HepG2 (cell line): ENCODE data around the gene SECISBP2L. TPM values are rescaled to one million over a fixed set of nuclear protein-coding genes. Genes with fewer than 3 reads are reported as not detected.

Source experiments
- ATAC-seq: fragments of 200-7000 bp; cut with Tn5 transposase; 3 replicates; pipeline ENCODE4 v1.9.1; 2020; ENCODE audit warnings: mild to moderate bottlenecking, moderate library complexity
- BruUV-seq: library from RNA; stranded (reverse); fragments of 400-500 nt; replicated peaks from 2 replicates; lab custom pipeline; 2021; lab: Mats Ljungman, UMichigan
- CTCF ChIA-PET: fragments of 300-600 bp; formaldehyde crosslinking; extraction: SDS; loops from one replicate; lab custom pipeline; 2021; ENCODE audit warnings: low total read pairs, inconsistent platforms, low intra/inter-chr PET ratio; lab: Yijun Ruan, JAX
- POLR2A ChIA-PET: fragments of 350-600 bp; sonication (Branson Sonifier 250); formaldehyde crosslinking; loops from one replicate; lab custom pipeline; 2020; ENCODE audit warnings: antibody characterized with exemption, inconsistent platforms; lab: Yijun Ruan, JAX
- DNase-seq: peaks from one replicate; pipeline ENCODE4 v3.0.0-alpha.2; 2015; ENCODE audit warnings: low spot score
- FAIRE-seq: peaks from 3 replicates; lab custom pipeline; 2011; peaks lifted over from hg19 to GRCh38; lab: Jason Lieb, UNC
- H2AFZ ChIP-seq: one replicate; pipeline ENCODE4 v1.6.1; 2011; ENCODE audit warnings: low read length, inconsistent platforms
- H3K27ac ChIP-seq: fragments of 300-600 bp; 3 replicates; pipeline ENCODE4 v1.8.0; 2011; ENCODE audit warnings: mixed run types, mild to moderate bottlenecking, mixed read lengths, low read length, inconsistent platforms; ENCODE audit not compliant: insufficient read depth; ENCODE audit errors: extremely low read length
- H3K27me3 ChIP-seq, 2 experiments: fragments of 200-600 bp in 1 of 2; 2 replicates in 1 of 2; 3 replicates in 1 of 2; pipeline versions ENCODE4 v1.6.0 to v1.8.0; 2011; ENCODE audit warnings: low read length in 2 of 2, mild to moderate bottlenecking in 2 of 2, moderate library complexity in 2 of 2, inconsistent platforms in 1 of 2; ENCODE audit not compliant: insufficient read depth in 2 of 2, control insufficient read depth in 1 of 2
- H3K36me3 ChIP-seq, 2 experiments: fragments of 200-600 bp in 1 of 2; replicated peaks in 1 of 2; 2 replicates in 1 of 2; 3 replicates in 1 of 2; pipeline versions ENCODE4 v1.5.1 to v1.8.0; 2011; ENCODE audit warnings: low read length in 2 of 2, inconsistent platforms in 1 of 2; ENCODE audit not compliant: insufficient read depth in 2 of 2, control insufficient read depth in 1 of 2
- H3K4me1 ChIP-seq: 2 replicates; pipeline ENCODE4 v1.5.1; 2012; ENCODE audit warnings: low read length, inconsistent platforms; ENCODE audit not compliant: insufficient read depth
- H3K4me2 ChIP-seq: 2 replicates; pipeline ENCODE4 v1.6.0; 2011; ENCODE audit warnings: low read depth, low read length, inconsistent platforms
- H3K4me3 ChIP-seq, 3 experiments: fragments of 200-600 bp in 1 of 3; sonication (generic), shearing (Covaris generic) in 1 of 3; replicated peaks in 1 of 3; 2 replicates each; pipeline ENCODE4 v1.5.1; 2011 to 2016; ENCODE audit warnings: low read length in 3 of 3, inconsistent platforms in 2 of 3, low read depth in 2 of 3, mild to moderate bottlenecking in 2 of 3, control low read depth in 1 of 3, mixed read lengths in 1 of 3; ENCODE audit not compliant: insufficient read depth in 1 of 3
- H3K79me2 ChIP-seq: one replicate; pipeline ENCODE4 v1.6.1; 2011; ENCODE audit warnings: low read length, inconsistent platforms; ENCODE audit not compliant: insufficient read depth
- H3K9ac ChIP-seq: 2 replicates; pipeline ENCODE4 v1.6.0; 2011; ENCODE audit warnings: mild to moderate bottlenecking, low read depth, low read length, inconsistent platforms; ENCODE audit not compliant: insufficient read depth
- H3K9me3 ChIP-seq: 2 replicates; pipeline ENCODE4 v1.5.1; 2012; ENCODE audit warnings: mild to moderate bottlenecking, low read length
- H4K20me1 ChIP-seq: 2 replicates; pipeline ENCODE4 v1.6.0; 2011; ENCODE audit warnings: inconsistent platforms, mild to moderate bottlenecking, low read length, moderate library complexity; ENCODE audit not compliant: insufficient read depth
- CHD2 ChIP-seq: IDR thresholded peaks from 2 replicates; pipeline ENCODE4 v1.6.1; 2011; ENCODE audit warnings: low read depth, low read length, improper control_type of control experiment
- KDM5A ChIP-seq: fragments of 200-600 bp; sonication (generic); IDR thresholded peaks from 2 replicates; pipeline ENCODE4 v1.7.0; 2018; ENCODE audit warnings: antibody characterized with exemption, mild to moderate bottlenecking, low read length, borderline replicate concordance
- NFIB ChIP-seq: sonication (generic); formaldehyde crosslinking; IDR thresholded peaks from 2 replicates; pipeline ENCODE4 v1.9.0; 2021; ENCODE audit warnings: missing genetic modification reagents, mild to moderate bottlenecking, borderline replicate concordance
- ONECUT2 ChIP-seq: sonication (generic); formaldehyde crosslinking; IDR thresholded peaks from 2 replicates; pipeline ENCODE4 v1.4.0; 2020; ENCODE audit warnings: missing genetic modification reagents
- PAWR ChIP-seq: sonication (generic); formaldehyde crosslinking; IDR thresholded peaks from 2 replicates; pipeline ENCODE4 v1.4.0; 2020; ENCODE audit warnings: missing genetic modification reagents, mild to moderate bottlenecking, borderline replicate concordance
- SAP130 ChIP-seq: IDR thresholded peaks from 2 replicates; pipeline ENCODE4 v1.6.1; 2016; ENCODE audit warnings: low read depth
- SMAD3 ChIP-seq: sonication (generic); formaldehyde crosslinking; IDR thresholded peaks from 2 replicates; pipeline ENCODE4 v1.4.0; 2020; ENCODE audit warnings: missing genetic modification reagents
- SRY ChIP-seq: sonication (generic); formaldehyde crosslinking; IDR thresholded peaks from 2 replicates; pipeline ENCODE4 v1.8.0; 2022; ENCODE audit warnings: mild to moderate bottlenecking, missing genetic modification reagents
- STAT5B ChIP-seq: sonication (generic); formaldehyde crosslinking; IDR thresholded peaks from 2 replicates; pipeline ENCODE4 v1.4.0; 2020; ENCODE audit warnings: missing genetic modification reagents
- TBX2 ChIP-seq: sonication (generic); formaldehyde crosslinking; IDR thresholded peaks from 2 replicates; pipeline ENCODE4 v1.5.0; 2020; ENCODE audit warnings: missing genetic modification reagents, mild to moderate bottlenecking, borderline replicate concordance
- ZNF333 ChIP-seq: sonication (generic); formaldehyde crosslinking; IDR thresholded peaks from 2 replicates; pipeline ENCODE4 v1.4.0; 2020; ENCODE audit warnings: mild to moderate bottlenecking, missing genetic modification reagents, borderline replicate concordance
- ZNF34 ChIP-seq: sonication (generic); formaldehyde crosslinking; IDR thresholded peaks from 2 replicates; pipeline ENCODE4 v1.4.0; 2020; ENCODE audit warnings: mild to moderate bottlenecking, missing genetic modification reagents, borderline replicate concordance
- ZNF549 ChIP-seq: sonication (generic); formaldehyde crosslinking; IDR thresholded peaks from 2 replicates; pipeline ENCODE4 v1.5.0; 2020; ENCODE audit warnings: missing genetic modification reagents
- ZNF660 ChIP-seq: sonication (generic); formaldehyde crosslinking; IDR thresholded peaks from 2 replicates; pipeline ENCODE4 v1.5.1; 2020; ENCODE audit warnings: mild to moderate bottlenecking, low read depth, missing genetic modification reagents, borderline replicate concordance
- ZSCAN21 ChIP-seq: sonication (generic); formaldehyde crosslinking; IDR thresholded peaks from 2 replicates; pipeline ENCODE4 v1.8.0; 2022; ENCODE audit warnings: mild to moderate bottlenecking, missing genetic modification reagents, moderate library complexity, borderline replicate concordance
- WGBS: methylation state at CpG from one replicate; pipeline ENCODE4 v1.1.6; 2017; ENCODE audit warnings: low lambda C conversion rate; 5-methylcytosine and 5-hydroxymethylcytosine counted together
- in situ Hi-C: cut with HindIII; loops from 2 replicates; pipeline ENCODE4 v1.10.0; 2017; ENCODE audit warnings: low pct_unique_long_range_greater_than_20kb; ENCODE audit not compliant: extremely low pct_ligation_motif_present
- intact Hi-C: fragments of 100-400 bp; cut with micrococcal nuclease; formaldehyde crosslinking; loops from one replicate; pipeline ENCODE4 v1.10.0; 2022; ENCODE audit not compliant: unreplicated experiment
- polyA plus RNA-seq, 8 experiments: library from polyadenylated mRNA; depleted of rRNA in 3 of 8; stranded (reverse) in 7 of 8; unstranded in 1 of 8; fragments of >200 nt; fragmentation: Illumina TruSeq in 4 of 8; extraction: Trizol in 4 of 8; gene quantifications; 2 replicates each; pipeline versions ENCODE4 v1.2.1 to v1.2.3, GENCODE V29; 2011 to 2016; ENCODE audit warnings: low read depth in 4 of 8, missing spikeins in 1 of 8, mixed read lengths in 1 of 8; ENCODE audit not compliant: insufficient read depth in 1 of 8
- total RNA-seq, 5 experiments: library from RNA; depleted of rRNA; stranded (reverse); fragments of >200 nt; fragmentation: Illumina TruSeq; extraction: Trizol; gene quantifications; 2 replicates each; pipeline ENCODE4 v1.2.3, GENCODE V29; 2016; ENCODE audit warnings: low read depth in 1 of 5
- TF ChIP-seq, protein P1 (sequence below): IDR thresholded peaks from 2 replicates; pipeline ENCODE4 v1.6.1; 2016; ENCODE audit warnings: mild to moderate bottlenecking, missing biosample characterization, missing genetic modification reagents
- TF ChIP-seq, protein P2 (sequence below): sonication (generic); formaldehyde crosslinking; IDR thresholded peaks from 2 replicates; pipeline ENCODE4 v1.4.0; 2020; ENCODE audit warnings: missing genetic modification reagents
- TF ChIP-seq, protein P3 (sequence below): sonication (generic); formaldehyde crosslinking; IDR thresholded peaks from 2 replicates; pipeline ENCODE4 v1.5.0; 2020; ENCODE audit warnings: mild to moderate bottlenecking, missing genetic modification reagents

The SECISBP2L gene
- total and polyA plus RNA-seq, 2 of the 13 experiments (the other 11 are each of a cell fraction or from before 2014, with no cell fraction given) = 13.9 to 15.6 TPM

DNA sequence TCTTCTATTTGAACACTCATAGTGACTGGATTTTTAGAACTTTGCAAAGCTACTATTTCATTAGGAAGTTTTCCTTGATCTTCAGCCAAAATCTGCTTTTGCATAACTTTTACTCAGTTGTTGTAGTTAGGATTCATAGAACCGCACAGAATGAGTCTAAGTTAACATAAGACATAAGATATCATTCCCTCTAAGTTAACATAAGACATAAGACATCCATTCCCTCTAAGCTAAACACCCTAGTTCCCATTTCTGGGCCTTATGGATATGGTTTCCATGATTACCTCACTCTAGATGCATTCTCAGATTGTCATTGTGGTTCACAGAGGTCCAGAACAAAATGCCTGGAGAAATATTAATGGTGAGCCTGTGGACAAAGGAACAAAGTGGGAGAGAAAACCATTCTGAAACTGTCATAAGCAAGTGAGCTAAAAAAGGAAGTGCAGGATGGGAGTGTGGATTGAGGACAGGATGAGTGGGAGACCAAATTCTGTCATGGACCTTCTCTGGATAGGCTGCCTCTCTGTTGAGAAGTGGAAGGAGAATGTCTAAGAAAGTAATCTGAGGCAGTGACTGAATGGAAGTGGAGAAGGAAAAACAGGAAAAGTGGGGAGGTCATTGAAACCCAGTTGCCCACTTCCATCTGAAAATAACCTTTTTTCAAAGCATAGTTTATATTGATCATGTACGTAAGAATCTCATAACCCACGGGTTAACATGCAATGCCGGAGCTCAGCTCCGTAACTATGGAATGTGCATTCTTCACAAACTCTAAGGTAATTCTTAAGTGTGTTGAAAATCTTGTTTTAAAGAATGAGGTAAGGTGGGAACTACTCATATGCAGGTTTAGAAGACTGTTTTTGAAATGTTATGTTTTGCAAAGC is 37.4 kb upstream of the SECISBP2L start:
- Histone ChIP-seq H2AFZ (no peak overlapping the region), H3K9me3 (no peaks in the 10 kb centered on the region), H3K27me3 (no peaks in the 10 kb centered on the region), H3K79me2 (no peaks in the 10 kb centered on the region), H3K4me2 (no peak overlapping the region), H3K27ac (no peak overlapping the region), H3K4me3 (no peak overlapping the region), H3K9ac (no peak overlapping the region), H3K36me3 (no peaks in the 10 kb centered on the region), H3K4me1 (peaks cover 8% of the 10 kb centered on the region; the same call in 1 of the 2 replicates), H4K20me1 (no peaks in the 10 kb centered on the region)
- no peak for TF ChIP-seq TBX2
- no peak for TF ChIP-seq SMAD3 (CRISPR knock-in tag)
- TF ChIP-seq ZNF549 (CRISPR knock-in tag) = no peak
- no peak for TF ChIP-seq SRY (CRISPR knock-in tag)
- no peak for TF ChIP-seq PAWR
- TF ChIP-seq ZNF660 (CRISPR knock-in tag) = no peak
- no peak for TF ChIP-seq KDM5A
- TF ChIP-seq, protein P1, sequence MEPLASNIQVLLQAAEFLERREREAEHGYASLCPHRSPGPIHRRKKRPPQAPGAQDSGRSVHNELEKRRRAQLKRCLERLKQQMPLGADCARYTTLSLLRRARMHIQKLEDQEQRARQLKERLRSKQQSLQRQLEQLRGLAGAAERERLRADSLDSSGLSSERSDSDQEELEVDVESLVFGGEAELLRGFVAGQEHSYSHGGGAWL (CRISPR knock-in tag) = no peak
- TF ChIP-seq, protein P2, sequence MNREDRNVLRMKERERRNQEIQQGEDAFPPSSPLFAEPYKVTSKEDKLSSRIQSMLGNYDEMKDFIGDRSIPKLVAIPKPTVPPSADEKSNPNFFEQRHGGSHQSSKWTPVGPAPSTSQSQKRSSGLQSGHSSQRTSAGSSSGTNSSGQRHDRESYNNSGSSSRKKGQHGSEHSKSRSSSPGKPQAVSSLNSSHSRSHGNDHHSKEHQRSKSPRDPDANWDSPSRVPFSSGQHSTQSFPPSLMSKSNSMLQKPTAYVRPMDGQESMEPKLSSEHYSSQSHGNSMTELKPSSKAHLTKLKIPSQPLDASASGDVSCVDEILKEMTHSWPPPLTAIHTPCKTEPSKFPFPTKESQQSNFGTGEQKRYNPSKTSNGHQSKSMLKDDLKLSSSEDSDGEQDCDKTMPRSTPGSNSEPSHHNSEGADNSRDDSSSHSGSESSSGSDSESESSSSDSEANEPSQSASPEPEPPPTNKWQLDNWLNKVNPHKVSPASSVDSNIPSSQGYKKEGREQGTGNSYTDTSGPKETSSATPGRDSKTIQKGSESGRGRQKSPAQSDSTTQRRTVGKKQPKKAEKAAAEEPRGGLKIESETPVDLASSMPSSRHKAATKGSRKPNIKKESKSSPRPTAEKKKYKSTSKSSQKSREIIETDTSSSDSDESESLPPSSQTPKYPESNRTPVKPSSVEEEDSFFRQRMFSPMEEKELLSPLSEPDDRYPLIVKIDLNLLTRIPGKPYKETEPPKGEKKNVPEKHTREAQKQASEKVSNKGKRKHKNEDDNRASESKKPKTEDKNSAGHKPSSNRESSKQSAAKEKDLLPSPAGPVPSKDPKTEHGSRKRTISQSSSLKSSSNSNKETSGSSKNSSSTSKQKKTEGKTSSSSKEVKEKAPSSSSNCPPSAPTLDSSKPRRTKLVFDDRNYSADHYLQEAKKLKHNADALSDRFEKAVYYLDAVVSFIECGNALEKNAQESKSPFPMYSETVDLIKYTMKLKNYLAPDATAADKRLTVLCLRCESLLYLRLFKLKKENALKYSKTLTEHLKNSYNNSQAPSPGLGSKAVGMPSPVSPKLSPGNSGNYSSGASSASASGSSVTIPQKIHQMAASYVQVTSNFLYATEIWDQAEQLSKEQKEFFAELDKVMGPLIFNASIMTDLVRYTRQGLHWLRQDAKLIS = no peak
- TF ChIP-seq SAP130 (CRISPR knock-in tag) = no peak
- TF ChIP-seq ZSCAN21 = no peak
- no peak for TF ChIP-seq NFIB
- TF ChIP-seq, protein P3, sequence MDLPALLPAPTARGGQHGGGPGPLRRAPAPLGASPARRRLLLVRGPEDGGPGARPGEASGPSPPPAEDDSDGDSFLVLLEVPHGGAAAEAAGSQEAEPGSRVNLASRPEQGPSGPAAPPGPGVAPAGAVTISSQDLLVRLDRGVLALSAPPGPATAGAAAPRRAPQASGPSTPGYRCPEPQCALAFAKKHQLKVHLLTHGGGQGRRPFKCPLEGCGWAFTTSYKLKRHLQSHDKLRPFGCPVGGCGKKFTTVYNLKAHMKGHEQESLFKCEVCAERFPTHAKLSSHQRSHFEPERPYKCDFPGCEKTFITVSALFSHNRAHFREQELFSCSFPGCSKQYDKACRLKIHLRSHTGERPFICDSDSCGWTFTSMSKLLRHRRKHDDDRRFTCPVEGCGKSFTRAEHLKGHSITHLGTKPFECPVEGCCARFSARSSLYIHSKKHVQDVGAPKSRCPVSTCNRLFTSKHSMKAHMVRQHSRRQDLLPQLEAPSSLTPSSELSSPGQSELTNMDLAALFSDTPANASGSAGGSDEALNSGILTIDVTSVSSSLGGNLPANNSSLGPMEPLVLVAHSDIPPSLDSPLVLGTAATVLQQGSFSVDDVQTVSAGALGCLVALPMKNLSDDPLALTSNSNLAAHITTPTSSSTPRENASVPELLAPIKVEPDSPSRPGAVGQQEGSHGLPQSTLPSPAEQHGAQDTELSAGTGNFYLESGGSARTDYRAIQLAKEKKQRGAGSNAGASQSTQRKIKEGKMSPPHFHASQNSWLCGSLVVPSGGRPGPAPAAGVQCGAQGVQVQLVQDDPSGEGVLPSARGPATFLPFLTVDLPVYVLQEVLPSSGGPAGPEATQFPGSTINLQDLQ = no peak
- no peak for TF ChIP-seq ZNF333 (CRISPR knock-in tag)
- no peak for TF ChIP-seq ZNF34 (CRISPR knock-in tag)
- TF ChIP-seq ONECUT2 (CRISPR knock-in tag) = no peak
- TF ChIP-seq CHD2 = no peak
- TF ChIP-seq STAT5B = no peak
- POLR2A ChIA-PET = interaction anchor here (0.8 kb wide), 1 partner anchor 22 kb away, joined by 3 read pairs; no protein-coding TSS in a partner anchor
- CTCF ChIA-PET = no interaction called here
- in situ Hi-C loops = loop anchor here (25.0 kb wide), 1 partner anchor 221 kb away; no protein-coding TSS in a partner anchor
- BruUV-seq = no TSS peak
- FAIRE-seq (no peak), DNase-seq (no peak), ATAC-seq (no peak)
- 83% methylated on average over 5 of the region's 5 CpGs for WGBS
- intact Hi-C loops = no loop called here
